A549 (cell line): ENCODE results near the gene TRAPPC2L.

Experiments
- EP300 ChIP-seq, 2 experiments: fragments of >200 bp; sonication (Bioruptor Twin); formaldehyde crosslinking; IDR thresholded peaks; 2 replicates in 1 of 2; 3 replicates in 1 of 2; pipeline ENCODE4 v1.6.1; 2016 to 2017
- HOXA7 ChIP-seq: fragments of 250-450 bp; sonication (Bioruptor Pico); IDR thresholded peaks from 2 replicates; pipeline ENCODE4 v1.5.0; 2020; ENCODE audit warnings: mild to moderate bottlenecking, moderate library complexity
- TF ChIP-seq, protein P1 (sequence below): fragments of >200 bp; sonication (Bioruptor Twin); formaldehyde crosslinking; IDR thresholded peaks from 3 replicates; pipeline ENCODE4 v1.5.1; 2016
- TF ChIP-seq, protein P2 (sequence below): fragments of 450-650 bp; IDR thresholded peaks from 2 replicates; pipeline ENCODE4 v1.6.1; 2014; ENCODE audit warnings: antibody characterized with exemption

DNA sequence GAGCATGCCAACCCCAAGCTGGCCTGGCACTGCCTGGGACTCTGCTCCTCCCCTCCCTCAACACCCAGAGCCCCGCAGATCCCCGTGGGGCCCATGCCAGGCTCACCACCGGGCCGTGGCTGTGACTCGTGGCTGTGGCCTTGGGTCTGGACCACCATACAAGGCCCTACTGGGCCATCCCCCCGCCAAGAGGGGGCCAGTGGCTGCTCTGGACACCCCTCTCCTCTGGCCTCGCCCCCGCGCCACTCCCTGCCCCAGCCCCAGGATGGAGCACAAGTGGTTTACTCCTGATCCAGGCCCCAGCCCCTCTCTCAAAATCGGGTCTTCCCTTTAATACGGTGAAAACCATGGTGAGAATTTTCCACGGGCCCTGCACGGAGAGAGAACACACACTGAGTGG, 6.5 kb downstream of the TRAPPC2L start:
- TF ChIP-seq HOXA7 (CRISPR knock-in tag) (no peak), EP300 (IDR thresholded peaks at IDR 0.05) (no peak)
- TF ChIP-seq, protein P1, sequence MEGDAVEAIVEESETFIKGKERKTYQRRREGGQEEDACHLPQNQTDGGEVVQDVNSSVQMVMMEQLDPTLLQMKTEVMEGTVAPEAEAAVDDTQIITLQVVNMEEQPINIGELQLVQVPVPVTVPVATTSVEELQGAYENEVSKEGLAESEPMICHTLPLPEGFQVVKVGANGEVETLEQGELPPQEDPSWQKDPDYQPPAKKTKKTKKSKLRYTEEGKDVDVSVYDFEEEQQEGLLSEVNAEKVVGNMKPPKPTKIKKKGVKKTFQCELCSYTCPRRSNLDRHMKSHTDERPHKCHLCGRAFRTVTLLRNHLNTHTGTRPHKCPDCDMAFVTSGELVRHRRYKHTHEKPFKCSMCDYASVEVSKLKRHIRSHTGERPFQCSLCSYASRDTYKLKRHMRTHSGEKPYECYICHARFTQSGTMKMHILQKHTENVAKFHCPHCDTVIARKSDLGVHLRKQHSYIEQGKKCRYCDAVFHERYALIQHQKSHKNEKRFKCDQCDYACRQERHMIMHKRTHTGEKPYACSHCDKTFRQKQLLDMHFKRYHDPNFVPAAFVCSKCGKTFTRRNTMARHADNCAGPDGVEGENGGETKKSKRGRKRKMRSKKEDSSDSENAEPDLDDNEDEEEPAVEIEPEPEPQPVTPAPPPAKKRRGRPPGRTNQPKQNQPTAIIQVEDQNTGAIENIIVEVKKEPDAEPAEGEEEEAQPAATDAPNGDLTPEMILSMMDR, result no peak
- TF ChIP-seq, protein P2, sequence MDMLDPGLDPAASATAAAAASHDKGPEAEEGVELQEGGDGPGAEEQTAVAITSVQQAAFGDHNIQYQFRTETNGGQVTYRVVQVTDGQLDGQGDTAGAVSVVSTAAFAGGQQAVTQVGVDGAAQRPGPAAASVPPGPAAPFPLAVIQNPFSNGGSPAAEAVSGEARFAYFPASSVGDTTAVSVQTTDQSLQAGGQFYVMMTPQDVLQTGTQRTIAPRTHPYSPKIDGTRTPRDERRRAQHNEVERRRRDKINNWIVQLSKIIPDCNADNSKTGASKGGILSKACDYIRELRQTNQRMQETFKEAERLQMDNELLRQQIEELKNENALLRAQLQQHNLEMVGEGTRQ, result no peak
